ENCODE results near the gene DNAAF6.
"Not testable (repeated sequence)": the region's sequence is repeated elsewhere in the genome, so short reads cannot be mapped to it uniquely, and the experiment has no call there.

The DNAAF6 gene

DNA sequence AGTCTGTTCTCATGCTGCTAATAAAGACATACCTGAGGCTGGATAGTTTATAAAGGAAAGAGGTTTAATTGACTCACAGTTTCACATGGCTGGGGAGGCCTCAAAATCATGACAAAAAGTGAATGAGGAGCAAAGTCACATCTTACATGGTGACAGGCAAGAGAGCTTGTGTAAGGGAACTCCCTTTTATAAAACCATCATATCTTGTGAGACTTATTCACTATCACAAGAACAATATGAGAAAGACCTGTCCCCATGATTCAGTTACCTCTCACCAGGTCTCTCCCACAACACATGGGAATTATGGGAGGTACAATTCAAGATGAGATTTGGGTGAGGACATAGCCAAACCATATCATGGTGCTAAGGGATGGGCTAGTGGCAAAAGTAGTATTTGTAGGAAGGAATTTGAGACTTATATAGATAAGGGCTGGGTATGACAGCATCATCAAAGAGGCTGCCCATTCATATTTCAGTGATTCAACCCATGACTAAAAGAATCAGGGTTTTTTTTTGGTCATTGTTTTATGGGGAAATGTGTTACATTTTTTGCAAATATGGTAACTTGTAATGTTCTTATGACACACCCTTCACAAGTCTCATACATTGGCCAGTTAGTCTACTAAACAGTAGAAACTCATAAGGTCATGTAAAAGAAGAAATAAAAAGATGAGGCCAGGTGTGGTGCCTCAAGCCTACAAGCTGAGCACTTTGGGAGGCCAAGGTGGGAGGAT, 34.9 kb upstream of the DNAAF6 start:
- in situ Hi-C loops (cut with HindIII; ENCODE audit: low pct_ligation_motif_present, low sequenced_read_pairs): no loop called here
- TF ChIP-seq, protein P1, sequence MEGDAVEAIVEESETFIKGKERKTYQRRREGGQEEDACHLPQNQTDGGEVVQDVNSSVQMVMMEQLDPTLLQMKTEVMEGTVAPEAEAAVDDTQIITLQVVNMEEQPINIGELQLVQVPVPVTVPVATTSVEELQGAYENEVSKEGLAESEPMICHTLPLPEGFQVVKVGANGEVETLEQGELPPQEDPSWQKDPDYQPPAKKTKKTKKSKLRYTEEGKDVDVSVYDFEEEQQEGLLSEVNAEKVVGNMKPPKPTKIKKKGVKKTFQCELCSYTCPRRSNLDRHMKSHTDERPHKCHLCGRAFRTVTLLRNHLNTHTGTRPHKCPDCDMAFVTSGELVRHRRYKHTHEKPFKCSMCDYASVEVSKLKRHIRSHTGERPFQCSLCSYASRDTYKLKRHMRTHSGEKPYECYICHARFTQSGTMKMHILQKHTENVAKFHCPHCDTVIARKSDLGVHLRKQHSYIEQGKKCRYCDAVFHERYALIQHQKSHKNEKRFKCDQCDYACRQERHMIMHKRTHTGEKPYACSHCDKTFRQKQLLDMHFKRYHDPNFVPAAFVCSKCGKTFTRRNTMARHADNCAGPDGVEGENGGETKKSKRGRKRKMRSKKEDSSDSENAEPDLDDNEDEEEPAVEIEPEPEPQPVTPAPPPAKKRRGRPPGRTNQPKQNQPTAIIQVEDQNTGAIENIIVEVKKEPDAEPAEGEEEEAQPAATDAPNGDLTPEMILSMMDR (IDR thresholded peaks at IDR 0.05; ENCODE audit: low read depth, low read length, missing control alignments): no peak
- no peaks in the 10 kb centered on the region for H3K27me3 ChIP-seq (replicated peaks)
- no peak overlapping the region for H3K27ac ChIP-seq
- no peak for DNase-seq
- H3K36me3 ChIP-seq (replicated peaks): no peaks in the 10 kb centered on the region
- H3K4me3 ChIP-seq (ENCODE audit: low read depth, low read length): no peak overlapping the region

DNA sequence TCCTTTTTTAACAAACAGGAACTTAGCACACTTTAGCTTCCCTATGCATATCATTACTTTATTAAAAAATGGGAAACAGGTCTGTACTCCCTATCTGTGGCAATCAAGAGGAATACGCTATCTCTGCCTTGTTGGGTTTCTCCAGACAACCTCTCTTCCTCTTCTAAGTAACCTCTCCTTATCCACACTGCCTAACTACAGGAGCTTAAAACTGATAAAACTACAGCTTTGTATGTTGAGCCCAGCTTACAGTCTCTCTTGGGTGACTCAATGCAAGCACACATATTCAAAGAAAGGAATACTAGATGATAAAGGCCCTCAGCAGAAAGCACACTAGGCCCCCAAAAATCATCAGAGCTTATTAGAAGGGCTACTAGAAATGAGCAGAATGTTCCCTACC, 9.1 kb upstream of the DNAAF6 start:
- TF ChIP-seq, protein P1 (IDR thresholded peaks at IDR 0.05; ENCODE audit: low read depth, low read length, missing control alignments): no peak
- no peak overlapping the region for H3K27ac ChIP-seq
- no peak for DNase-seq
- in situ Hi-C loops (cut with HindIII; ENCODE audit: low pct_ligation_motif_present, low sequenced_read_pairs): no loop called here
- H3K27me3 ChIP-seq (replicated peaks): no peaks in the 10 kb centered on the region
- no peak overlapping the region for H3K4me3 ChIP-seq (ENCODE audit: low read depth, low read length)
- no peaks in the 10 kb centered on the region for H3K36me3 ChIP-seq (replicated peaks)

DNA sequence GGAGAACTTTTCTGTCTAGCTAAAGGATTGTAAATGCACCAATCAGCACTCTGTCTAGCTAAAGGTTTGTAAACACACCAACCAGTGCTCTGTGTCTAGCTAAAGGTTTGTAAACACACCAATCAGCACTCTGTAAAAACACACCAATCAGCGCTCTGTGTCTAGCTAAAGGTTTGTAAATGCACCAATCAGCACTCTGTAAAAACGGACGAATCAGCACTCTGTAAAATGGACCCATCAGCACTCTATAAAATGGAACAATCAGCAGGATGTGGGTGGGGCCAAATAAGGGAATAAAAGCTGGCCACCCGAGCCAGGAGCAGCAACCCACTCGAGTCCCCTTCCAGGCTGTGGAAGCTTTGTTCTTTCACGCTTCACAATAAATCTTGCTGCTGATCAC, 8.3 kb upstream of the DNAAF6 start:
- H3K4me3 ChIP-seq (ENCODE audit: low read depth, low read length); H3K27ac ChIP-seq; in situ Hi-C loops (cut with HindIII; ENCODE audit: low pct_ligation_motif_present, low sequenced_read_pairs); DNase-seq; H3K27me3 ChIP-seq (replicated peaks); H3K36me3 ChIP-seq (replicated peaks): not testable (repeated sequence)

DNA sequence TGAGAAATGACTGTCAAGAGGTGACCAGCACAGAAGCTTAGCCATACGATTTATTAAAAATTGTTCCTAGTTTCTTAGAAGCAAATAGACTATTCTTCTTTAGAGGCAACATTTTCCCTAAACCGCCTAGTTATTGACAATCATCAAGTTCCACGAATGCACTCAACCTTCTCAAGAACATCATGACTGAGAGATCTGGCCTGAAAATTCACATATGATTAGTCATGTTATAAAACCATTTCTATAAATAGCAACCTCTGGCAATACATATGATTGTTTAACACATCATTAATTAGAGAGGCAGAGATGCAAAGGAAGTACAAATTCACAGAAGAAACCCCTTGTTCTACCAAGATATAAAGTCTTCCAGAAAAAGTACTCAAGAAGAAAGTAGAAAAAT, 6.9 kb upstream of the DNAAF6 start:
- no peak overlapping the region for H3K27ac ChIP-seq
- in situ Hi-C loops (cut with HindIII; ENCODE audit: low pct_ligation_motif_present, low sequenced_read_pairs): no loop called here
- no peaks in the 10 kb centered on the region for H3K36me3 ChIP-seq (replicated peaks)
- TF ChIP-seq, protein P1 (IDR thresholded peaks at IDR 0.05; ENCODE audit: low read depth, low read length, missing control alignments): no peak
- no peak for DNase-seq
- no peak overlapping the region for H3K4me3 ChIP-seq (ENCODE audit: low read depth, low read length)
- no peaks in the 10 kb centered on the region for H3K27me3 ChIP-seq (replicated peaks)

DNA sequence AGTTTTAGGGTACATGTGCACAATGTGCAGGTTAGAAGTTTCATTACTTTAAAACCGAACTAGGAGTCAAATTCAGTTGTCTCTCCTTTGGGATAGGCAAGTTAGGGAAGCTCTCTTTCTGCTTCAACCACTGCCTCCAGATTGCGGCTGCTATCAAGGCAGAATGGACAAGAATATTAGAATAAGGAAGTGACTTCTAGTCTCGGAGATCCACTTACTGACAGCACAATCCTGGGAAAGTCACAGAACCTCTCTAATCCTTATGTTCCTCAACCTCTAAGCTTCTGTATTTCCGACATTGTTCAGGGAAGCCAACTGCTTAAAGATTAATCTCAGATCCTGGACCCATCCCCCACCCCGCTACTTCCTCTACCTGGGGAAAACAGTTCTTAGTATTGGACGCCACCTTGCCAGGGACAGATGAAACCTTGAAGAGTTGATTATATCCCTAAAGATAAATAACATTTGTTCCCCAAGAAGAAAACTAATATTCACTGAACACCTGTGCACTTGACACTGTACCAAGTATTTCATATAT, 2.3 kb upstream of the DNAAF6 start:
- in situ Hi-C loops (cut with HindIII; ENCODE audit: low pct_ligation_motif_present, low sequenced_read_pairs): no loop called here
- Histone ChIP-seq H3K27me3 (replicated peaks) (no peaks in the 10 kb centered on the region), H3K36me3 (replicated peaks) (no peaks in the 10 kb centered on the region), H3K4me3 (ENCODE audit: low read depth, low read length) (no peak overlapping the region), H3K27ac (no peak overlapping the region)
- TF ChIP-seq, protein P1 (IDR thresholded peaks at IDR 0.05; ENCODE audit: low read depth, low read length, missing control alignments): no peak
- no peak for DNase-seq

DNA sequence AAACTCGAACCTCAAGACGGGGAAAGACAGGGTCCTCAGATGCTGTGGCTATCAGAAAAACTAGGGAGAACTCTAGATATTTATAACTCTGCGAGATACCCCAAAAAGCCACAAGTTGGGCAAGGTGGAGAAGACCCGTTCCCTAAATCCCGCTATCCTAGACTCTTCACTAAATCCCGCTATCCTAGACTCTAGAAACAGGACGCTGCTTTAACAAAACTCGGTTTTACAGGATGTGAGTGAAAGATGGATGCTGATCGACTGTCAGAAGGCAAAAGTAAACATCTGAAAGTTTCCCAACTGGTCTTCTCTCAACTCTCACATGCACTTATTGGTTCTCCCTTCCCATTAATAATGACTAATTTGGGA, 270 bp downstream of the DNAAF6 start:
- Histone ChIP-seq H3K36me3 (replicated peaks) (no peaks in the 10 kb centered on the region), H3K27me3 (replicated peaks) (no peaks in the 10 kb centered on the region), H3K4me3 (ENCODE audit: low read depth, low read length) (no peak overlapping the region), H3K27ac (no peak overlapping the region)
- in situ Hi-C loops (cut with HindIII; ENCODE audit: low pct_ligation_motif_present, low sequenced_read_pairs): no loop called here
- DNase-seq: no peak
- TF ChIP-seq, protein P1 (IDR thresholded peaks at IDR 0.05; ENCODE audit: low read depth, low read length, missing control alignments): no peak

Measured in brain microvascular endothelial cell (primary cell).